NCI-H446 treated with DMSO at 0.1 percent for 48 hours (cell line): ENCODE results near the gene CXorf58.
"Not testable (repeated sequence)": the region's sequence is repeated elsewhere in the genome, so short reads cannot be mapped to it uniquely, and the experiment has no call there.

Experiments
- DNase-seq: peaks from one replicate; lab custom pipeline; 2025; lab: John Stamatoyannopoulos, UW

CXorf58 gene

GRCh38 chrX:23907498-23908218, at the start of gene CXorf58, which contains the start of gene APOO:
CXorf58 (plus strand) TSS chrX:23908006; CDS start chrX:23910303, 2,297 bp downstream.
APOO (minus strand) TSS chrX:23907938; CDS start chrX:23907702, 236 bp downstream.
- peak; percentile 82 for DNase-seq

GRCh38 chrX:23859238-23859637, 48.6 kb upstream of the CXorf58 start:
- not testable (repeated sequence) for DNase-seq

GRCh38 chrX:23861215-23861896, 46.5 kb upstream of the CXorf58 start:
- DNase-seq = no peak

GRCh38 chrX:23861952-23862351, 45.9 kb upstream of the CXorf58 start:
- DNase-seq = not testable (repeated sequence)

- no peak for DNase-seq
These were observed 43.0 kb upstream of the CXorf58 start for GRCh38 chrX:23864742-23865326.

GRCh38 chrX:23870041-23870440, 37.8 kb upstream of the CXorf58 start:
- no peak for DNase-seq

GRCh38 chrX:23871905-23872546, 35.8 kb upstream of the CXorf58 start:
- no peak for DNase-seq

- no peak for DNase-seq
These were observed 28.3 kb upstream of the CXorf58 start for GRCh38 chrX:23879380-23880090.

- DNase-seq = no peak
These were observed 24.0 kb upstream of the CXorf58 start for GRCh38 chrX:23883737-23884354.

- no peak for DNase-seq
These were observed 23.3 kb upstream of the CXorf58 start for GRCh38 chrX:23884427-23885024.

- no peak for DNase-seq
These were observed 22.0 kb upstream of the CXorf58 start for GRCh38 chrX:23885803-23886202.

- no peak for DNase-seq
These were observed 20.4 kb upstream of the CXorf58 start for GRCh38 chrX:23887451-23887850.

- DNase-seq = no peak
These were observed 19.9 kb upstream of the CXorf58 start for GRCh38 chrX:23887918-23888317.

- DNase-seq = no peak
These were observed 18.8 kb upstream of the CXorf58 start for GRCh38 chrX:23888887-23889501.

GRCh38 chrX:23890933-23891332, 16.9 kb upstream of the CXorf58 start:
- DNase-seq = no peak

- DNase-seq = not testable (repeated sequence)
These were observed 12.8 kb upstream of the CXorf58 start for GRCh38 chrX:23894993-23895392.

- DNase-seq = not testable (repeated sequence)
These were observed 11.3 kb upstream of the CXorf58 start for GRCh38 chrX:23896539-23896938.

- no peak for DNase-seq
These were observed 10.8 kb upstream of the CXorf58 start for GRCh38 chrX:23896981-23897380.

- no peak for DNase-seq
These were observed 9.3 kb upstream of the CXorf58 start for GRCh38 chrX:23898412-23898959.

- no peak for DNase-seq
These were observed 7.5 kb upstream of the CXorf58 start for GRCh38 chrX:23900220-23900797.
